ENCODE results near the gene CEND1. TPM values are rescaled to one million over a fixed set of nuclear protein-coding genes. Genes with fewer than 3 reads are reported as not detected.

CEND1 gene
- total and polyA plus RNA-seq, 7 donors = 0.09 to 0.33 (median 0.17) TPM; not detected in 3

DNA sequence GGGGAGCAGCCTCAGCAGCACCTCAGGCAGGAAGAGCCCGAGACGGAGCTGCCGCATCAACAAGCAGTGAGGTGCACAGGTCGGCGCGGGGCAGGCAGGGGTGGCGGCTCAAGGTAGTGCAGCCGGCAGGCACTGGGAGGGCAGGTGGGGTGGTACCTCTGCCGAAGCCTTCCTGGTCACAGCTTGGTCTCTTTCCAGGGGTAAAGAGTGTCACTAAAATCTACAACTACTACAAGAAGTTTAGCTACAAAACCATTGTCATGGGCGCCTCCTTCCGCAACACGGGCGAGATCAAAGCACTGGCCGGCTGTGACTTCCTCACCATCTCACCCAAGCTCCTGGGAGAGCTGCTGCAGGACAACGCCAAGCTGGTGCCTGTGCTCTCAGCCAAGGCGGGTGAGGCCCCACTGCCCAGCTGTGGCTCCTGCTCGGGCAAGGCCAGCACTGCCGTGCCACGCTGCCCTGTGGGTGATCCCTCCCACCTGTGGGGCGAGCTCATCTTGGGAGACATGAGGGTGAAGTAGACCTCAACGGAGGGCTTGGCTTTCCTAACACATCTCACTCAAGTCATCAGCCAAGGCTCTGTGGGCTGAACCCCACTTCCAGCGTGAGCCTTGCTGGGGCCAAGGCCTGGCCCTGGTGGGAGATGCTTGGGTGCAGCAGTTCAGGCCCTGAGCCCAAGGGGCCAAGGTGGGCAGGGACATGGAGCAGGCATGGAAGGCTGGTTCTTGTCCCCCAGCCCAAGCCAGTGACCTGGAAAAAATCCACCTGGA lies 26.2 kb downstream of the CEND1 start:
- 80 to 84% (median 83%) methylated on average over 22 of the region's 22 CpGs for WGBS, 3 donors
- Histone ChIP-seq H3K36me3 (ENCODE audit: insufficient read depth in 1 of 2, low read depth in 1 of 2) (peaks cover 0 to 89% of the 10 kb centered on the region in 2 donors), H3K4me1 (peaks cover 4% of the 10 kb centered on the region), H3K27me3 (ENCODE audit: insufficient read depth in 3 of 3, low read length in 2 of 3) (no peaks in the 10 kb centered on the region), H3K4me3 (no peak overlapping the region), H3K27ac (no peak overlapping the region), H3K9me3 (no peaks in the 10 kb centered on the region)
- DNase-seq = no peak
- intact Hi-C loops (cut with DNase I) = no loop called here
- no peak for TF ChIP-seq CTCF (IDR thresholded peaks at IDR 0.05)
- ATAC-seq = no peak

GRCh38 chr11:763073-763463 lies 26.8 kb downstream of the CEND1 start:
- no peak overlapping the region for H3K4me3 ChIP-seq
- no peak for TF ChIP-seq CTCF (IDR thresholded peaks at IDR 0.05)
- H3K27ac ChIP-seq = peak overlapping the region; percentile 30
- no peak for ATAC-seq
- no peaks in the 10 kb centered on the region for H3K9me3 ChIP-seq
- no peaks in the 10 kb centered on the region for H3K27me3 ChIP-seq (ENCODE audit: insufficient read depth in 3 of 3, low read length in 2 of 3)
- H3K4me1 ChIP-seq = peaks cover 4% of the 10 kb centered on the region
- intact Hi-C loops (cut with DNase I) = no loop called here
- 65 to 77% (median 68%) methylated on average over 13 to 24 of the region's 24 CpGs for WGBS, 3 donors
- DNase-seq = no peak
- H3K36me3 ChIP-seq (ENCODE audit: insufficient read depth in 1 of 2, low read depth in 1 of 2) = peaks cover 0 to 92% of the 10 kb centered on the region in 2 donors

- Histone ChIP-seq H3K9me3 (no peaks in the 10 kb centered on the region), H3K27ac (peak overlapping the region; percentile 30), H3K4me1 (peaks cover 4% of the 10 kb centered on the region), H3K4me3 (no peak overlapping the region), H3K36me3 (ENCODE audit: insufficient read depth in 1 of 2, low read depth in 1 of 2) (peaks cover 0 to 96% of the 10 kb centered on the region in 2 donors), H3K27me3 (ENCODE audit: insufficient read depth in 3 of 3, low read length in 2 of 3) (no peaks in the 10 kb centered on the region)
- 46 to 57% (median 48%) methylated on average over 10 of the region's 10 CpGs for WGBS, 3 donors
- intact Hi-C loops (cut with DNase I) = no loop called here
- peak; percentile 51 to 74 (median 62) for ATAC-seq
- TF ChIP-seq CTCF (IDR thresholded peaks at IDR 0.05) = peak; percentile 11
- DNase-seq = peak in 1 of 2 donors; percentile 67
Observed at GRCh38 chr11:762421-763072, 27.3 kb downstream of the CEND1 start.

- ATAC-seq = no peak
- Histone ChIP-seq H3K27me3 (ENCODE audit: insufficient read depth in 3 of 3, low read length in 2 of 3) (no peaks in the 10 kb centered on the region), H3K27ac (no peak overlapping the region), H3K4me1 (peaks cover 4% of the 10 kb centered on the region), H3K36me3 (ENCODE audit: insufficient read depth in 1 of 2, low read depth in 1 of 2) (peaks cover 0 to 96% of the 10 kb centered on the region in 2 donors), H3K4me3 (no peak overlapping the region), H3K9me3 (no peaks in the 10 kb centered on the region)
- intact Hi-C loops (cut with DNase I) = no loop called here
- TF ChIP-seq CTCF (IDR thresholded peaks at IDR 0.05) = no peak
- no peak for DNase-seq
- WGBS, 3 donors = 89 to 90% (median 89%) methylated on average over 8 of the region's 8 CpGs
Observed at GRCh38 chr11:761526-762108, 28.3 kb downstream of the CEND1 start.
